Gastroesophageal sphincter (tissue), 3 donors: ENCODE results near the gene PKP3.

ENCODE experiments used
- CTCF ChIP-seq, 4 experiments: fragments of 200-600 bp in 2 of 4; fragments of 450-650 bp in 2 of 4; sonication (generic) in 1 of 4; IDR thresholded peaks; one replicate each; pipeline ENCODE4 v1.5.1; 2017 to 2019; ENCODE audit warnings: antibody characterized with exemption in 4 of 4, mild to moderate bottlenecking in 2 of 4, moderate library complexity in 2 of 4
- POLR2A ChIP-seq, 2 donors: fragments of 450-650 bp; IDR thresholded peaks; one replicate each; pipeline ENCODE4 v1.6.1; 2017; ENCODE audit warnings: antibody characterized with exemption in 2 of 2, mild to moderate bottlenecking in 2 of 2, moderate library complexity in 1 of 2
- POLR2AphosphoS5 ChIP-seq: sonication (generic); formaldehyde crosslinking; IDR thresholded peaks from one replicate; pipeline ENCODE4 v1.6.1; 2017; ENCODE audit warnings: antibody characterized with exemption

GRCh38 chr11:363948-364761, 29.9 kb upstream of the PKP3 start:
- TF ChIP-seq CTCF (IDR thresholded peaks at IDR 0.05) (peak in 1 of 4 experiments; percentile 23), POLR2A (IDR thresholded peaks at IDR 0.05) (no peak), POLR2AphosphoS5 (no peak)
